Mesendoderm (in vitro differentiated cells): ENCODE results near the gene AIG1.

Experiments
- DNase-seq: peaks from one replicate; pipeline ENCODE4 v3.0.0; 2013
- H2AK5ac ChIP-seq: 2 replicates; pipeline ENCODE4 v1.6.1; 2013; ENCODE audit warnings: low read length, inconsistent platforms
- H2BK120ac ChIP-seq: 2 replicates; pipeline ENCODE4 v1.6.1; 2013; ENCODE audit warnings: low read depth, mild to moderate bottlenecking, low read length, moderate library complexity, mixed read lengths
- H2BK15ac ChIP-seq: replicated peaks from 2 replicates; pipeline ENCODE4 v1.6.1; 2013; ENCODE audit warnings: low read depth, mild to moderate bottlenecking, moderate library complexity
- H2BK5ac ChIP-seq: 2 replicates; pipeline ENCODE4 v1.6.1; 2013; ENCODE audit warnings: low read length, inconsistent platforms
- H3K18ac ChIP-seq: 2 replicates; pipeline ENCODE4 v1.6.1; 2013; ENCODE audit warnings: mild to moderate bottlenecking, low read length, mixed read lengths
- H3K23ac ChIP-seq: one replicate; pipeline ENCODE4 v1.6.1; 2013; ENCODE audit warnings: low read length
- H3K27ac ChIP-seq: 2 replicates; pipeline ENCODE4 v1.5.1; 2013; ENCODE audit warnings: low read depth, mild to moderate bottlenecking, inconsistent platforms, low read length, moderate library complexity
- H3K27me3 ChIP-seq: 2 replicates; pipeline ENCODE4 v1.6.1; 2013; ENCODE audit warnings: low read length, control low read depth, mild to moderate bottlenecking, inconsistent platforms; ENCODE audit not compliant: insufficient read depth, poor library complexity
- H3K36me3 ChIP-seq: 2 replicates; pipeline ENCODE4 v1.6.1; 2013; ENCODE audit warnings: low read length, inconsistent platforms; ENCODE audit not compliant: control insufficient read depth, insufficient read depth
- H3K4ac ChIP-seq: one replicate; pipeline ENCODE4 v1.6.1; 2013; ENCODE audit warnings: low read depth, mild to moderate bottlenecking, low read length, moderate library complexity
- H3K4me1 ChIP-seq: 2 replicates; pipeline ENCODE4 v1.6.1; 2013; ENCODE audit warnings: low read depth, low read length, inconsistent platforms; ENCODE audit not compliant: control insufficient read depth
- H3K4me2 ChIP-seq: 2 replicates; pipeline ENCODE4 v1.6.1; 2013; ENCODE audit warnings: low read length
- H3K4me3 ChIP-seq: 2 replicates; pipeline ENCODE4 v1.5.1; 2013; ENCODE audit warnings: mild to moderate bottlenecking, low read length
- H3K56ac ChIP-seq: one replicate; pipeline ENCODE4 v1.6.1; 2013; ENCODE audit warnings: low read length
- H3K79me1 ChIP-seq: 2 replicates; pipeline ENCODE4 v1.6.1; 2013; ENCODE audit warnings: low read length, inconsistent platforms
- H3K79me2 ChIP-seq: 2 replicates; pipeline ENCODE4 v1.6.1; 2013; ENCODE audit warnings: mild to moderate bottlenecking, low read length; ENCODE audit not compliant: control insufficient read depth, insufficient read depth
- H3K9ac ChIP-seq: 2 replicates; pipeline ENCODE4 v1.6.1; 2013; ENCODE audit warnings: low read length, inconsistent platforms
- H4K5ac ChIP-seq: one replicate; pipeline ENCODE4 v1.6.1; 2013; ENCODE audit warnings: low read length
- H4K8ac ChIP-seq: one replicate; pipeline ENCODE4 v1.6.1; 2013; ENCODE audit warnings: low read depth, mild to moderate bottlenecking, control low read depth, low read length, moderate library complexity
- WGBS: extraction: QIAGEN DNeasy Blood & Tissue Kit; methylation state at CpG from one replicate; pipeline ENCODE4 v1.1.7; 2013; ENCODE audit warnings: low lambda C conversion rate, missing lambda C conversion rate; ENCODE audit not compliant: insufficient coverage; ENCODE audit errors: extremely low coverage; 5-methylcytosine and 5-hydroxymethylcytosine counted together

AIG1 gene

GRCh38 chr6:143021543-143021942 is 39.1 kb upstream of the AIG1 start:
- Histone ChIP-seq H3K9ac (no peak overlapping the region), H3K27me3 (no peaks in the 10 kb centered on the region), H3K4me1 (no peaks in the 10 kb centered on the region), H3K23ac (no peak overlapping the region), H4K5ac (no peak overlapping the region), H3K36me3 (no peaks in the 10 kb centered on the region), H2BK5ac (no peak overlapping the region), H4K8ac (no peak overlapping the region), H3K4ac (no peak overlapping the region), H3K56ac (no peak overlapping the region), H2BK120ac (no peak overlapping the region), H3K4me2 (no peak overlapping the region), H2BK15ac (no peak overlapping the region), H3K27ac (no peak overlapping the region), H3K79me1 (no peaks in the 10 kb centered on the region), H2AK5ac (no peak overlapping the region), H3K18ac (no peak overlapping the region), H3K4me3 (no peak overlapping the region), H3K79me2 (no peaks in the 10 kb centered on the region)
- WGBS: no CpG with 5 or more reads among the region's 6 CpGs
- no peak for DNase-seq

GRCh38 chr6:143022587-143022986 is 38.1 kb upstream of the AIG1 start:
- Histone ChIP-seq H4K8ac (no peak overlapping the region), H3K56ac (no peak overlapping the region), H3K4me1 (no peaks in the 10 kb centered on the region), H3K4me2 (no peak overlapping the region), H3K36me3 (no peaks in the 10 kb centered on the region), H3K79me1 (no peaks in the 10 kb centered on the region), H2BK5ac (no peak overlapping the region), H3K23ac (no peak overlapping the region), H2BK120ac (no peak overlapping the region), H3K4ac (no peak overlapping the region), H3K9ac (no peak overlapping the region), H3K27ac (no peak overlapping the region), H3K4me3 (no peak overlapping the region), H2BK15ac (no peak overlapping the region), H3K79me2 (no peaks in the 10 kb centered on the region), H4K5ac (no peak overlapping the region), H3K18ac (no peak overlapping the region), H3K27me3 (no peaks in the 10 kb centered on the region), H2AK5ac (no peak overlapping the region)
- DNase-seq: no peak
- no CpG with 5 or more reads among the region's 2 CpGs for WGBS

- Histone ChIP-seq H3K36me3 (no peaks in the 10 kb centered on the region), H2BK5ac (no peak overlapping the region), H2AK5ac (no peak overlapping the region), H3K4me3 (no peak overlapping the region), H3K9ac (no peak overlapping the region), H3K27ac (no peak overlapping the region), H2BK15ac (no peak overlapping the region), H4K8ac (no peak overlapping the region), H3K4me2 (no peak overlapping the region), H3K18ac (no peak overlapping the region), H4K5ac (no peak overlapping the region), H3K23ac (no peak overlapping the region), H3K79me2 (no peaks in the 10 kb centered on the region), H3K4me1 (no peaks in the 10 kb centered on the region), H3K79me1 (no peaks in the 10 kb centered on the region), H3K27me3 (no peaks in the 10 kb centered on the region), H3K4ac (no peak overlapping the region), H3K56ac (no peak overlapping the region), H2BK120ac (no peak overlapping the region)
- DNase-seq: no peak
- no CpG with 5 or more reads among the region's 1 CpG for WGBS
These were observed 37.0 kb upstream of the AIG1 start for GRCh38 chr6:143023695-143024094.

- no peak overlapping the region for H2BK5ac ChIP-seq
These were observed 35.7 kb upstream of the AIG1 start for GRCh38 chr6:143024977-143025376.

GRCh38 chr6:143026696-143027449 is 33.8 kb upstream of the AIG1 start:
- Histone ChIP-seq H3K4me2 (no peak overlapping the region), H3K4me1 (no peaks in the 10 kb centered on the region), H3K79me2 (no peaks in the 10 kb centered on the region), H3K4me3 (no peak overlapping the region), H3K4ac (no peak overlapping the region), H2AK5ac (no peak overlapping the region), H4K8ac (no peak overlapping the region), H3K27me3 (no peaks in the 10 kb centered on the region), H3K27ac (no peak overlapping the region), H3K79me1 (no peaks in the 10 kb centered on the region), H3K56ac (no peak overlapping the region), H3K18ac (no peak overlapping the region), H2BK15ac (no peak overlapping the region), H3K9ac (no peak overlapping the region), H2BK5ac (no peak overlapping the region), H3K23ac (no peak overlapping the region), H4K5ac (no peak overlapping the region), H2BK120ac (no peak overlapping the region), H3K36me3 (no peaks in the 10 kb centered on the region)
- peak; percentile 69 for DNase-seq
- no CpG with 5 or more reads among the region's 5 CpGs for WGBS

More at GRCh38 chr6:143024977-143025376, 35.7 kb upstream of the AIG1 start:
- no peak for DNase-seq
- Histone ChIP-seq H2AK5ac (no peak overlapping the region), H2BK120ac (no peak overlapping the region), H3K4me1 (no peaks in the 10 kb centered on the region), H3K9ac (no peak overlapping the region), H3K4ac (no peak overlapping the region), H3K4me3 (no peak overlapping the region), H3K4me2 (no peak overlapping the region), H3K18ac (no peak overlapping the region), H3K27ac (no peak overlapping the region), H4K5ac (no peak overlapping the region), H3K79me1 (no peaks in the 10 kb centered on the region), H3K36me3 (no peaks in the 10 kb centered on the region), H3K79me2 (no peaks in the 10 kb centered on the region), H3K23ac (no peak overlapping the region), H3K56ac (no peak overlapping the region), H2BK15ac (no peak overlapping the region), H4K8ac (no peak overlapping the region), H3K27me3 (no peaks in the 10 kb centered on the region)
